HEK293 (cell line): ENCODE measurements around the gene SUMO3.

ENCODE experiments used
- CTCF ChIA-PET: fragments of 350-600 bp; formaldehyde crosslinking; extraction: SDS; loops from one replicate; lab custom pipeline; 2021; ENCODE audit warnings: antibody characterized with exemption; lab: Yijun Ruan, JAX
- POLR2A ChIA-PET: fragments of 300-600 bp; formaldehyde crosslinking; extraction: SDS; loops from one replicate; lab custom pipeline; 2020; ENCODE audit warnings: antibody characterized with exemption, inconsistent platforms; lab: Yijun Ruan, JAX
- H3K27ac ChIP-seq: fragments of 200-500 bp; sonication (Bioruptor generic); 2 replicates; pipeline ENCODE4 v1.5.1; 2014; ENCODE audit warnings: low read depth, low read length, control low read depth, inconsistent platforms; ENCODE audit errors: extremely low read depth
- H3K36me3 ChIP-seq, 2 experiments: fragments of 200-500 bp in 1 of 2; sonication (Bioruptor generic) in 1 of 2; 1 replicate in 1 of 2; 2 replicates in 1 of 2; pipeline ENCODE4 v1.5.1; 2014 to 2017; ENCODE audit warnings: inconsistent platforms in 2 of 2, low read length in 2 of 2; ENCODE audit not compliant: control insufficient read depth in 2 of 2, insufficient read depth in 1 of 2
- H3K4me1 ChIP-seq: fragments of 200-500 bp; sonication (Bioruptor generic); 2 replicates; pipeline ENCODE4 v1.5.1; 2014; ENCODE audit warnings: mild to moderate bottlenecking, low read length, inconsistent platforms; ENCODE audit not compliant: control insufficient read depth, insufficient read depth
- H3K4me3 ChIP-seq: 2 replicates; pipeline ENCODE4 v1.5.1; 2011; ENCODE audit warnings: low read depth, mild to moderate bottlenecking, control low read depth, low read length, moderate library complexity
- H3K9me3 ChIP-seq: fragments of 200-500 bp; sonication (Bioruptor generic); 2 replicates; pipeline ENCODE4 v1.5.1; 2014; ENCODE audit warnings: low read depth, low read length, inconsistent platforms; ENCODE audit not compliant: control insufficient read depth, insufficient read depth
- EGR2 ChIP-seq: fragments of 450-650 bp; formaldehyde crosslinking; IDR thresholded peaks from 2 replicates; pipeline ENCODE4 v1.5.1; 2016; ENCODE audit warnings: low read depth, missing biosample characterization, missing genetic modification characterization
- GLIS1 ChIP-seq: fragments of 450-650 bp; formaldehyde crosslinking; IDR thresholded peaks from 2 replicates; pipeline ENCODE4 v1.5.1; 2016; ENCODE audit warnings: missing biosample characterization, missing genetic modification characterization
- KLF1 ChIP-seq: fragments of 450-650 bp; formaldehyde crosslinking; IDR thresholded peaks from 2 replicates; pipeline ENCODE4 v1.5.1; 2016; ENCODE audit warnings: missing biosample characterization, missing genetic modification characterization
- KLF16 ChIP-seq: fragments of 450-650 bp; formaldehyde crosslinking; IDR thresholded peaks from 2 replicates; pipeline ENCODE4 v1.5.1; 2017; ENCODE audit warnings: missing biosample characterization, missing genetic modification characterization
- KLF8 ChIP-seq: fragments of 450-650 bp; formaldehyde crosslinking; IDR thresholded peaks from 2 replicates; pipeline ENCODE4 v1.5.1; 2016; ENCODE audit warnings: missing biosample characterization, missing genetic modification characterization
- PATZ1 ChIP-seq: fragments of 450-650 bp; formaldehyde crosslinking; IDR thresholded peaks from 2 replicates; pipeline ENCODE4 v1.5.1; 2016; ENCODE audit warnings: missing biosample characterization, missing genetic modification characterization
- SP2 ChIP-seq: fragments of 450-650 bp; formaldehyde crosslinking; IDR thresholded peaks from 2 replicates; pipeline ENCODE4 v1.5.1; 2016; ENCODE audit warnings: missing biosample characterization, missing genetic modification characterization
- WT1 ChIP-seq: fragments of 450-650 bp; formaldehyde crosslinking; IDR thresholded peaks from 2 replicates; pipeline ENCODE4 v1.5.1; 2016; ENCODE audit warnings: missing biosample characterization, missing genetic modification characterization
- ZBTB20 ChIP-seq: fragments of 450-650 bp; formaldehyde crosslinking; IDR thresholded peaks from 2 replicates; pipeline ENCODE4 v1.5.1; 2016; ENCODE audit warnings: missing biosample characterization, missing genetic modification characterization
- ZBTB48 ChIP-seq: fragments of 450-650 bp; formaldehyde crosslinking; IDR thresholded peaks from 2 replicates; pipeline ENCODE4 v1.5.1; 2016; ENCODE audit warnings: missing biosample characterization, missing genetic modification characterization
- ZFHX2 ChIP-seq: fragments of 450-650 bp; formaldehyde crosslinking; conservative IDR thresholded peaks from 2 replicates; pipeline ENCODE4 v1.5.1; 2016; ENCODE audit warnings: missing biosample characterization, missing genetic modification characterization
- ZIC2 ChIP-seq: fragments of 450-650 bp; formaldehyde crosslinking; IDR thresholded peaks from 2 replicates; pipeline ENCODE4 v1.5.1; 2016; ENCODE audit warnings: missing biosample characterization, missing genetic modification characterization
- ZNF140 ChIP-seq: fragments of 450-650 bp; formaldehyde crosslinking; IDR thresholded peaks from 2 replicates; pipeline ENCODE4 v1.5.1; 2016; ENCODE audit warnings: missing biosample characterization, missing genetic modification characterization
- ZNF311 ChIP-seq: fragments of 450-650 bp; formaldehyde crosslinking; IDR thresholded peaks from 2 replicates; pipeline ENCODE4 v1.5.1; 2017; ENCODE audit warnings: missing biosample characterization, missing genetic modification characterization, borderline replicate concordance
- ZNF324 ChIP-seq: fragments of 450-650 bp; formaldehyde crosslinking; IDR thresholded peaks from 2 replicates; pipeline ENCODE4 v1.5.1; 2016; ENCODE audit warnings: missing biosample characterization, missing genetic modification characterization
- ZNF362 ChIP-seq: fragments of 450-650 bp; formaldehyde crosslinking; IDR thresholded peaks from 2 replicates; pipeline ENCODE4 v1.5.1; 2016; ENCODE audit warnings: missing biosample characterization, missing genetic modification characterization
- ZNF423 ChIP-seq: fragments of 450-650 bp; formaldehyde crosslinking; IDR thresholded peaks from 2 replicates; pipeline ENCODE4 v1.5.1; 2016; ENCODE audit warnings: missing biosample characterization, missing genetic modification characterization
- ZNF692 ChIP-seq: fragments of 450-650 bp; formaldehyde crosslinking; IDR thresholded peaks from 2 replicates; pipeline ENCODE4 v1.5.1; 2016; ENCODE audit warnings: missing biosample characterization, missing genetic modification characterization
- ZNF707 ChIP-seq: fragments of 450-650 bp; formaldehyde crosslinking; IDR thresholded peaks from 2 replicates; pipeline ENCODE4 v1.5.1; 2016; ENCODE audit warnings: missing biosample characterization, missing genetic modification characterization
- ZNF76 ChIP-seq: fragments of 450-650 bp; formaldehyde crosslinking; IDR thresholded peaks from 2 replicates; pipeline ENCODE4; 2016; ENCODE audit warnings: low read depth, missing biosample characterization, missing genetic modification characterization, borderline replicate concordance
- ZNF791 ChIP-seq: fragments of 450-650 bp; formaldehyde crosslinking; IDR thresholded peaks from 2 replicates; pipeline ENCODE4 v1.5.1; 2016; ENCODE audit warnings: missing biosample characterization, missing genetic modification characterization

Gene SUMO3

GRCh38 chr21:44837537-44837936 is 19.7 kb upstream of the SUMO3 start:
- CTCF ChIA-PET = no interaction called here
- POLR2A ChIA-PET = interaction anchor here (0.5 to 0.7 kb wide), 2 partner anchors 32 to 55 kb away, joined by 3 to 5 read pairs; no protein-coding TSS in a partner anchor
- Histone ChIP-seq H3K4me3 (no peak overlapping the region), H3K36me3 (no peaks in the 10 kb centered on the region), H3K9me3 (no peaks in the 10 kb centered on the region), H3K4me1 (no peaks in the 10 kb centered on the region), H3K27ac (no peak overlapping the region)
- TF ChIP-seq ZIC2 = 0 out of 2 replicates have a peak, but pooled peaks have one; percentile 32
- no peak for TF ChIP-seq ZBTB20

GRCh38 chr21:44836666-44837471 is 19.0 kb upstream of the SUMO3 start:
- POLR2A ChIA-PET = interaction anchor here (0.5 to 0.7 kb wide), 2 partner anchors 33 to 56 kb away, joined by 3 to 5 read pairs; no protein-coding TSS in a partner anchor

GRCh38 chr21:44836349-44836665 is 18.4 kb upstream of the SUMO3 start:
- H3K27ac ChIP-seq = no peak overlapping the region
- ChIA-PET POLR2A (no interaction called here), CTCF (no interaction called here)
- no peaks in the 10 kb centered on the region for H3K9me3 ChIP-seq
- TF ChIP-seq SP2 (tag by site-specific recombination) (no peak), ZNF791 (tag by site-specific recombination) (no peak), KLF8 (peak; percentile 67; the same call in 1 of the 2 replicates), GLIS1 (tag by site-specific recombination) (peak; percentile 63; the same call in 1 of the 2 replicates), KLF16 (tag by site-specific recombination) (no peak), ZNF423 (0 out of 2 replicates have a peak, but pooled peaks have one; percentile 45), ZBTB48 (tag by site-specific recombination) (peak; percentile 70)
- H3K4me3 ChIP-seq = no peak overlapping the region
- H3K4me1 ChIP-seq = no peaks in the 10 kb centered on the region
- no peaks in the 10 kb centered on the region for H3K36me3 ChIP-seq

More at GRCh38 chr21:44836666-44837471, 19.0 kb upstream of the SUMO3 start:
- Histone ChIP-seq H3K4me1 (no peaks in the 10 kb centered on the region), H3K27ac (no peak overlapping the region), H3K4me3 (no peak overlapping the region), H3K9me3 (no peaks in the 10 kb centered on the region), H3K36me3 (no peaks in the 10 kb centered on the region)
- CTCF ChIA-PET = no interaction called here
- no peak for TF ChIP-seq ZNF362 (tag by site-specific recombination)
- TF ChIP-seq ZFHX2 = peak; percentile 23; the same call in 1 of the 2 replicates
- TF ChIP-seq ZIC2 = peak; percentile 64; the same call in 1 of the 2 replicates
- no peak for TF ChIP-seq ZNF311 (tag by site-specific recombination)
- no peak for TF ChIP-seq ZNF707
- peak; percentile 40; the same call in 1 of the 2 replicates for TF ChIP-seq PATZ1 (tag by site-specific recombination)
- peak; percentile 32; the same call in 1 of the 2 replicates for TF ChIP-seq ZNF692 (tag by site-specific recombination)
- TF ChIP-seq EGR2 (tag by site-specific recombination) = peak; percentile 31
- TF ChIP-seq ZNF140 (tag by site-specific recombination) = no peak
- no peak; the same call in 1 of the 2 replicates for TF ChIP-seq KLF8
- 0 out of 2 replicates have a peak, but pooled peaks have one; percentile 30 for TF ChIP-seq ZNF324 (tag by site-specific recombination)
- TF ChIP-seq WT1 (tag by site-specific recombination) = peak; percentile 15; the same call in 1 of the 2 replicates
- TF ChIP-seq KLF1 (tag by site-specific recombination) = peak; percentile 74
- TF ChIP-seq ZNF76 (tag by site-specific recombination) = no peak
